MM.1S (cell line): ENCODE results near the gene CLP1.

ENCODE experiments used
- DNase-seq: peaks from one replicate; pipeline ENCODE4 v3.0.0-alpha.2; 2015
- H2AFZ ChIP-seq: fragments of 300-600 bp; sonication (generic); 2 replicates; pipeline ENCODE4 v1.6.0; 2016; ENCODE audit warnings: antibody characterized with exemption, low read length
- H3F3A ChIP-seq: fragments of 300-600 bp; sonication (generic); 2 replicates; pipeline ENCODE4 v1.6.1; 2016; ENCODE audit warnings: mild to moderate bottlenecking, antibody characterized with exemption, low read length, moderate library complexity, mixed read lengths; ENCODE audit not compliant: insufficient read depth
- H3K27ac ChIP-seq: fragments of 300-600 bp; sonication (generic); 2 replicates; pipeline ENCODE4 v1.5.1; 2016; ENCODE audit warnings: mild to moderate bottlenecking, low read length
- H3K27me3 ChIP-seq: fragments of 300-600 bp; sonication (generic); replicated peaks from 2 replicates; pipeline ENCODE4 v1.6.0; 2016; ENCODE audit warnings: low read length; ENCODE audit not compliant: insufficient read depth
- H3K36me3 ChIP-seq: fragments of 300-600 bp; sonication (generic); replicated peaks from 2 replicates; pipeline ENCODE4 v1.6.1; 2016; ENCODE audit warnings: mild to moderate bottlenecking, low read length, mixed read lengths; ENCODE audit not compliant: insufficient read depth
- H3K4me1 ChIP-seq: fragments of 300-600 bp; sonication (generic); 2 replicates; pipeline ENCODE4 v1.6.1; 2016; ENCODE audit warnings: low read length, mixed read lengths
- H3K4me2 ChIP-seq: fragments of 300-600 bp; sonication (generic); 2 replicates; pipeline ENCODE4 v1.6.0; 2016; ENCODE audit warnings: low read depth, low read length
- H3K4me3 ChIP-seq: fragments of 300-600 bp; sonication (generic); 2 replicates; pipeline ENCODE4 v1.5.1; 2016; ENCODE audit warnings: low read length, mixed read lengths
- H3K79me2 ChIP-seq: fragments of 300-600 bp; sonication (generic); 2 replicates; pipeline ENCODE4 v1.6.1; 2016; ENCODE audit warnings: mixed run types, low read length, mixed read lengths
- H3K9ac ChIP-seq: fragments of 300-600 bp; sonication (generic); 2 replicates; pipeline ENCODE4 v1.6.1; 2016; ENCODE audit warnings: low read length, mixed read lengths
- H3K9me2 ChIP-seq: fragments of 300-600 bp; sonication (generic); replicated peaks from 2 replicates; pipeline ENCODE4 v1.6.1; 2016; ENCODE audit warnings: mild to moderate bottlenecking, low read length, mixed read lengths; ENCODE audit not compliant: insufficient read depth
- H3K9me3 ChIP-seq: fragments of 300-600 bp; sonication (generic); replicated peaks from 2 replicates; pipeline ENCODE4 v1.6.1; 2016; ENCODE audit warnings: mild to moderate bottlenecking, low read length, mixed read lengths; ENCODE audit not compliant: insufficient read depth
- H4K20me1 ChIP-seq: fragments of 300-600 bp; sonication (generic); 2 replicates; pipeline ENCODE4 v1.6.1; 2016; ENCODE audit warnings: mild to moderate bottlenecking, low read length, moderate library complexity, mixed read lengths; ENCODE audit not compliant: insufficient read depth
- CTCF ChIP-seq: fragments of 300-600 bp; sonication (generic); IDR thresholded peaks from 2 replicates; pipeline ENCODE4 v1.5.1; 2016; ENCODE audit warnings: antibody characterized with exemption, low read length, mixed read lengths
- EZH2 ChIP-seq: fragments of 300-600 bp; sonication (generic); optimal IDR thresholded peaks from 2 replicates; pipeline ENCODE3; 2017; ENCODE audit warnings: low read depth, mild to moderate bottlenecking, antibody characterized with exemption, low read length, mixed read lengths
- EZH2phosphoT487 ChIP-seq: fragments of 300-600 bp; sonication (generic); IDR thresholded peaks from 2 replicates; pipeline ENCODE4 v1.6.1; 2018; ENCODE audit warnings: antibody characterized with exemption, low read length

The CLP1 gene

GRCh38 chr11:57656885-57657193 lies 723 bp upstream of the CLP1 start:
- peak overlapping the region; percentile 79 for H3K4me3 ChIP-seq
- H3K9ac ChIP-seq: peak overlapping the region; percentile 60; the same call in 1 of the 2 replicates
- DNase-seq: no peak
- H3K27me3 ChIP-seq: no peaks in the 10 kb centered on the region
- H3K4me2 ChIP-seq: peak overlapping the region; percentile 90
- H2AFZ ChIP-seq: peak overlapping the region; percentile 56
- H4K20me1 ChIP-seq: no peaks in the 10 kb centered on the region
- peak overlapping the region; percentile 28; the same call in 1 of the 2 replicates for H3K27ac ChIP-seq
- no peaks in the 10 kb centered on the region for H3K36me3 ChIP-seq
- H3K79me2 ChIP-seq: peaks cover 37% of the 10 kb centered on the region
- no peaks in the 10 kb centered on the region for H3F3A ChIP-seq
- no peak for TF ChIP-seq EZH2
- no peak for TF ChIP-seq EZH2phosphoT487
- TF ChIP-seq CTCF: no peak
- H3K9me2 ChIP-seq: no peaks in the 10 kb centered on the region
- H3K4me1 ChIP-seq: peaks cover 7% of the 10 kb centered on the region
- no peaks in the 10 kb centered on the region for H3K9me3 ChIP-seq

- H3K27me3 ChIP-seq: no peaks in the 10 kb centered on the region
- peaks cover 7% of the 10 kb centered on the region for H3K4me1 ChIP-seq
- H3K4me2 ChIP-seq: peak overlapping the region; percentile 80
- peak overlapping the region; percentile 79 for H3K4me3 ChIP-seq
- H3K9me3 ChIP-seq: no peaks in the 10 kb centered on the region
- TF ChIP-seq CTCF (no peak), EZH2phosphoT487 (no peak), EZH2 (no peak)
- H4K20me1 ChIP-seq: no peaks in the 10 kb centered on the region
- DNase-seq: no peak
- peak overlapping the region; percentile 52 for H3K9ac ChIP-seq
- H2AFZ ChIP-seq: peak overlapping the region; percentile 31; the same call in 1 of the 2 replicates
- peak overlapping the region; percentile 7; the same call in 1 of the 2 replicates for H3K27ac ChIP-seq
- peaks cover 37% of the 10 kb centered on the region for H3K79me2 ChIP-seq
- H3K36me3 ChIP-seq: no peaks in the 10 kb centered on the region
- H3K9me2 ChIP-seq: no peaks in the 10 kb centered on the region
- H3F3A ChIP-seq: no peaks in the 10 kb centered on the region
Observed at GRCh38 chr11:57658023-57658361, 430 bp downstream of the CLP1 start.

GRCh38 chr11:57659669-57660068 lies 2.1 kb downstream of the CLP1 start:
- no peak for DNase-seq
- Histone ChIP-seq H3K9me2 (no peaks in the 10 kb centered on the region), H3K27ac (no peak overlapping the region), H3K9me3 (no peaks in the 10 kb centered on the region), H4K20me1 (no peaks in the 10 kb centered on the region), H3K4me3 (no peak overlapping the region), H3K4me2 (no peak overlapping the region), H3F3A (no peaks in the 10 kb centered on the region), H3K4me1 (peaks cover 7% of the 10 kb centered on the region), H3K79me2 (peaks cover 37% of the 10 kb centered on the region), H3K27me3 (no peaks in the 10 kb centered on the region), H3K36me3 (no peaks in the 10 kb centered on the region), H2AFZ (no peak overlapping the region), H3K9ac (no peak overlapping the region)
- TF ChIP-seq CTCF: no peak
- no peak for TF ChIP-seq EZH2phosphoT487
- no peak for TF ChIP-seq EZH2
